ENCODE measurements around the gene ARL14EP. TPM values are rescaled to one million over a fixed set of nuclear protein-coding genes. Genes with fewer than 3 reads are reported as not detected.

ARL14EP gene
- total RNA-seq, 1 experiment from 2014 or later = 21.5 TPM

GRCh38 chr11:30311189-30311588 is 11.7 kb upstream of the ARL14EP start:
- ChIA-PET CTCF (no interaction called here), POLR2A (no interaction called here)
- Mint-ChIP-seq H3K9me3 (ENCODE audit: unreplicated experiment) (peaks cover 9% of the 10 kb centered on the region), H3K27ac (ENCODE audit: unreplicated experiment) (no peak overlapping the region), H3K4me3 (ENCODE audit: unreplicated experiment) (no peak overlapping the region), H3K36me3 (ENCODE audit: insufficient read depth, unreplicated experiment) (no peaks in the 10 kb centered on the region), H3K4me1 (ENCODE audit: low read depth, unreplicated experiment) (peaks cover 6% of the 10 kb centered on the region), H3K27me3 (ENCODE audit: insufficient read depth, unreplicated experiment) (peaks cover 5% of the 10 kb centered on the region)
- H3K4me1 ChIP-seq = no peaks in the 10 kb centered on the region
- no peak overlapping the region for H3K4me3 ChIP-seq (ENCODE audit: low read depth, low read length)
- intact Hi-C loops (cut with micrococcal nuclease; ENCODE audit: unreplicated experiment) = no loop called here
- no peaks in the 10 kb centered on the region for H3K36me3 ChIP-seq (ENCODE audit: control insufficient read depth, insufficient read depth, low read length)
- TF ChIP-seq CTCF (IDR thresholded peaks at IDR 0.05; ENCODE audit: insufficient read depth in 1 of 2, low read depth in 1 of 2, low read length in 1 of 2, severe bottlenecking in 1 of 2, unreplicated experiment in 1 of 2) = no peak
- peaks cover 3% of the 10 kb centered on the region; the same call in 1 of the 2 replicates for H3K9me3 ChIP-seq
- DNase-seq = no peak
- no peaks in the 10 kb centered on the region for H3K27me3 ChIP-seq (replicated peaks; ENCODE audit: control insufficient read depth, insufficient read depth, low read length)
- no TSS peak for BruUV-seq (replicated peaks)

- Mint-ChIP-seq H3K27ac (ENCODE audit: unreplicated experiment) (no peak overlapping the region), H3K4me1 (ENCODE audit: low read depth, unreplicated experiment) (peaks cover 3% of the 10 kb centered on the region), H3K27me3 (ENCODE audit: insufficient read depth, unreplicated experiment) (peaks cover 5% of the 10 kb centered on the region), H3K4me3 (ENCODE audit: unreplicated experiment) (no peak overlapping the region), H3K9me3 (ENCODE audit: unreplicated experiment) (peaks cover 9% of the 10 kb centered on the region), H3K36me3 (ENCODE audit: insufficient read depth, unreplicated experiment) (no peaks in the 10 kb centered on the region)
- ChIA-PET POLR2A (no interaction called here), CTCF (no interaction called here)
- Histone ChIP-seq H3K36me3 (ENCODE audit: control insufficient read depth, insufficient read depth, low read length) (no peaks in the 10 kb centered on the region), H3K4me3 (ENCODE audit: low read depth, low read length) (no peak overlapping the region), H3K27me3 (replicated peaks; ENCODE audit: control insufficient read depth, insufficient read depth, low read length) (no peaks in the 10 kb centered on the region), H3K9me3 (peaks cover 3% of the 10 kb centered on the region; the same call in 1 of the 2 replicates), H3K4me1 (no peaks in the 10 kb centered on the region)
- intact Hi-C loops (cut with micrococcal nuclease; ENCODE audit: unreplicated experiment) = no loop called here
- TF ChIP-seq CTCF (IDR thresholded peaks at IDR 0.05; ENCODE audit: insufficient read depth in 1 of 2, low read depth in 1 of 2, low read length in 1 of 2, severe bottlenecking in 1 of 2, unreplicated experiment in 1 of 2) = no peak
- DNase-seq = no peak
- no TSS peak for BruUV-seq (replicated peaks)
Measured at GRCh38 chr11:30312243-30312642, 10.7 kb upstream of the ARL14EP start.

GRCh38 chr11:30313580-30313979 is 9.3 kb upstream of the ARL14EP start:
- peaks cover 5% of the 10 kb centered on the region for H3K27me3 Mint-ChIP-seq (ENCODE audit: insufficient read depth, unreplicated experiment)
- no peaks in the 10 kb centered on the region for H3K4me1 Mint-ChIP-seq (ENCODE audit: low read depth, unreplicated experiment)
- H3K9me3 Mint-ChIP-seq (ENCODE audit: unreplicated experiment) = peaks cover 9% of the 10 kb centered on the region
- ChIA-PET POLR2A (no interaction called here), CTCF (interaction anchor here (1.3 kb wide), 1 partner anchor 185 kb away, joined by 3 read pairs; no protein-coding TSS in a partner anchor)
- intact Hi-C loops (cut with micrococcal nuclease; ENCODE audit: unreplicated experiment) = no loop called here
- DNase-seq = no peak
- TF ChIP-seq CTCF (IDR thresholded peaks at IDR 0.05; ENCODE audit: insufficient read depth in 1 of 2, low read depth in 1 of 2, low read length in 1 of 2, severe bottlenecking in 1 of 2, unreplicated experiment in 1 of 2) = no peak
- H3K4me3 ChIP-seq (ENCODE audit: low read depth, low read length) = no peak overlapping the region
- H3K4me3 Mint-ChIP-seq (ENCODE audit: unreplicated experiment) = no peak overlapping the region
- H3K4me1 ChIP-seq = no peaks in the 10 kb centered on the region
- peaks cover 3% of the 10 kb centered on the region; the same call in 1 of the 2 replicates for H3K9me3 ChIP-seq
- H3K36me3 Mint-ChIP-seq (ENCODE audit: insufficient read depth, unreplicated experiment) = no peaks in the 10 kb centered on the region
- no peaks in the 10 kb centered on the region for H3K27me3 ChIP-seq (replicated peaks; ENCODE audit: control insufficient read depth, insufficient read depth, low read length)
- no peak overlapping the region for H3K27ac Mint-ChIP-seq (ENCODE audit: unreplicated experiment)
- BruUV-seq (replicated peaks) = no TSS peak
- H3K36me3 ChIP-seq (ENCODE audit: control insufficient read depth, insufficient read depth, low read length) = no peaks in the 10 kb centered on the region

All from Caco-2 (cell line).